DND-41 (cell line): Measurements from ENCODE around the gene SARM1.

Experiments used
- ATAC-seq: fragments of 200-7000 bp; cut with Tn5 transposase; 3 replicates; pipeline ENCODE4 v1.9.1; 2021; ENCODE audit warnings: low read depth; ENCODE audit not compliant: insufficient read depth
- DNase-seq: peaks from one replicate; pipeline ENCODE4 v3.0.0-alpha.2; 2020
- H2AFZ ChIP-seq: 2 replicates; pipeline ENCODE4 v1.6.0; 2012; ENCODE audit warnings: low read depth, low read length
- H3K27ac ChIP-seq: 2 replicates; pipeline ENCODE4 v1.5.1; 2012; ENCODE audit warnings: low read length, inconsistent platforms
- H3K27me3 ChIP-seq: fragments of 200-600 bp; sonication (generic); 2 replicates; pipeline ENCODE4 v1.6.0; 2012; ENCODE audit warnings: low read length, mild to moderate bottlenecking, inconsistent platforms; ENCODE audit not compliant: insufficient read depth, poor library complexity
- H3K36me3 ChIP-seq: 2 replicates; pipeline ENCODE4 v1.5.1; 2012; ENCODE audit warnings: low read length, inconsistent platforms; ENCODE audit not compliant: insufficient read depth
- H3K4me1 ChIP-seq: 2 replicates; pipeline ENCODE4 v1.5.1; 2012; ENCODE audit warnings: mild to moderate bottlenecking, low read length; ENCODE audit not compliant: insufficient read depth
- H3K4me2 ChIP-seq: 2 replicates; pipeline ENCODE4 v1.6.0; 2012; ENCODE audit warnings: mild to moderate bottlenecking, moderate library complexity, low read length, inconsistent platforms; ENCODE audit not compliant: insufficient read depth
- H3K4me3 ChIP-seq, 2 experiments: fragments of 200-600 bp in 1 of 2; shearing (Covaris generic) in 1 of 2; 2 replicates each; pipeline ENCODE4 v1.5.1; 2012 to 2016; ENCODE audit warnings: inconsistent platforms in 2 of 2, low read length in 2 of 2, mild to moderate bottlenecking in 2 of 2, low read depth in 1 of 2, moderate library complexity in 1 of 2
- H3K79me2 ChIP-seq: 2 replicates; pipeline ENCODE4 v1.6.0; 2012; ENCODE audit warnings: low read length, inconsistent platforms; ENCODE audit not compliant: insufficient read depth
- H3K9ac ChIP-seq: 2 replicates; pipeline ENCODE4 v1.6.0; 2012; ENCODE audit warnings: low read depth, mild to moderate bottlenecking, inconsistent platforms, low read length, moderate library complexity
- H3K9me3 ChIP-seq: 2 replicates; pipeline ENCODE4 v1.5.1; 2012; ENCODE audit warnings: low read length, moderate library complexity, mild to moderate bottlenecking, inconsistent platforms; ENCODE audit not compliant: insufficient read depth, severe bottlenecking
- H4K20me1 ChIP-seq: 2 replicates; pipeline ENCODE4 v1.6.0; 2012; ENCODE audit warnings: low read length; ENCODE audit not compliant: insufficient read depth
- CTCF ChIP-seq: IDR thresholded peaks from 2 replicates; pipeline ENCODE4 v1.5.1; 2012; ENCODE audit warnings: borderline replicate concordance, low read length, moderate library complexity, mild to moderate bottlenecking; ENCODE audit not compliant: poor library complexity, severe bottlenecking; ENCODE audit errors: extremely low read depth
- EZH2 ChIP-seq: IDR thresholded peaks from 3 replicates; pipeline ENCODE4 v1.6.1; 2012; ENCODE audit warnings: borderline replicate concordance, low read depth, mild to moderate bottlenecking, moderate library complexity, low read length, inconsistent platforms; ENCODE audit not compliant: severe bottlenecking

SARM1 gene

DNA sequence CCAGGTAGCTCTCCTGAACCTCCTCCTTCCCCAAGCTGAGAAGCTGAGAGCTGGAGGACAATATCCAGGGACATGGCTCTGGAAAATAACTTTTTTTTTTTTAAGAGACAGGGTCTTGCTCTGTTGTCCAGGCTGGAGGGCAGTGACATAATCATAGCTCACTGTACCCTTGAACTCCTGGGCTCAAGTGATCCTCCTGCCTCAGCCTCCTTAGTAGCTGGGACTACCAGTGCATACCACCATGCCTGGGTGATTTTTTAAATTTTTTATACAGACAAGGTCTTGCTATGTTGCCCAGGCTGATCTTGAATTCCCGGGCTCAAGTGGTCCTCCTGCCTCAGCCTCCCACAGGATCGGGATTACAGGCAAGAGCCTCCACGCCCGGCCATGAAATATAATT is 28.3 kb downstream of the SARM1 start:
- no peak overlapping the region for H3K9ac ChIP-seq
- H4K20me1 ChIP-seq, result no peaks in the 10 kb centered on the region
- DNase-seq, result no peak
- no peaks in the 10 kb centered on the region for H3K36me3 ChIP-seq
- no peaks in the 10 kb centered on the region for H3K27me3 ChIP-seq
- no peaks in the 10 kb centered on the region for H3K4me1 ChIP-seq
- no peaks in the 10 kb centered on the region for H3K79me2 ChIP-seq
- H3K9me3 ChIP-seq, result no peaks in the 10 kb centered on the region
- H3K4me2 ChIP-seq, result no peak overlapping the region
- H3K27ac ChIP-seq, result no peak overlapping the region
- no peak overlapping the region for H3K4me3 ChIP-seq
- ATAC-seq, result no peak
- no peak overlapping the region for H2AFZ ChIP-seq
- TF ChIP-seq EZH2 (no peak), CTCF (no peak)

- H3K27me3 ChIP-seq, result no peaks in the 10 kb centered on the region
- DNase-seq (no peak), ATAC-seq (no peak)
- no peaks in the 10 kb centered on the region for H4K20me1 ChIP-seq
- H3K79me2 ChIP-seq, result no peaks in the 10 kb centered on the region
- H3K9ac ChIP-seq, result no peak overlapping the region
- H3K27ac ChIP-seq, result no peak overlapping the region
- H2AFZ ChIP-seq, result no peak overlapping the region
- TF ChIP-seq EZH2, result no peak
- no peak overlapping the region for H3K4me2 ChIP-seq
- no peaks in the 10 kb centered on the region for H3K36me3 ChIP-seq
- no peaks in the 10 kb centered on the region for H3K4me1 ChIP-seq
- no peak overlapping the region for H3K4me3 ChIP-seq
- H3K9me3 ChIP-seq, result no peaks in the 10 kb centered on the region
Observed at GRCh38 chr17:28402224-28402630, 30.7 kb downstream of the SARM1 start.

- ATAC-seq, result no peak
- H4K20me1 ChIP-seq, result no peaks in the 10 kb centered on the region; the same call in 1 of the 2 replicates
- H2AFZ ChIP-seq, result no peak overlapping the region
- H3K79me2 ChIP-seq, result no peaks in the 10 kb centered on the region
- no peaks in the 10 kb centered on the region for H3K36me3 ChIP-seq
- peaks cover 4% of the 10 kb centered on the region for H3K27me3 ChIP-seq
- H3K4me1 ChIP-seq, result no peaks in the 10 kb centered on the region
- TF ChIP-seq EZH2, result no peak
- no peak for TF ChIP-seq CTCF
- no peak overlapping the region for H3K27ac ChIP-seq
- DNase-seq, result no peak
- H3K9ac ChIP-seq, result no peak overlapping the region
- no peak overlapping the region for H3K4me2 ChIP-seq
- no peak overlapping the region for H3K4me3 ChIP-seq
- no peaks in the 10 kb centered on the region for H3K9me3 ChIP-seq
Observed at GRCh38 chr17:28402844-28403243, 31.4 kb downstream of the SARM1 start.

GRCh38 chr17:28404007-28404406 is 32.5 kb downstream of the SARM1 start:
- Histone ChIP-seq H3K27me3 (peaks cover 14% of the 10 kb centered on the region), H2AFZ (no peak overlapping the region), H4K20me1 (no peaks in the 10 kb centered on the region; the same call in 1 of the 2 replicates), H3K9me3 (no peaks in the 10 kb centered on the region), H3K4me3 (no peak overlapping the region), H3K4me1 (no peaks in the 10 kb centered on the region), H3K79me2 (no peaks in the 10 kb centered on the region), H3K36me3 (no peaks in the 10 kb centered on the region), H3K9ac (no peak overlapping the region), H3K4me2 (no peak overlapping the region), H3K27ac (no peak overlapping the region)
- TF ChIP-seq EZH2, result no peak
- no peak for TF ChIP-seq CTCF
- DNase-seq (no peak), ATAC-seq (no peak)
